GM18868 (cell line): ENCODE data around the gene SYNPO2L.
"Not testable (repeated sequence)": the region's sequence is repeated elsewhere in the genome, so short reads cannot be mapped to it uniquely, and the experiment has no call there.

Experiments used
- ATAC-seq: cut with Tn5 transposase; IDR thresholded peaks from one replicate; pipeline ENCODE4 v1.9.1; 2021; ENCODE audit warnings: mild to moderate bottlenecking, moderate library complexity; ENCODE audit not compliant: unreplicated experiment

The SYNPO2L gene, protein sequence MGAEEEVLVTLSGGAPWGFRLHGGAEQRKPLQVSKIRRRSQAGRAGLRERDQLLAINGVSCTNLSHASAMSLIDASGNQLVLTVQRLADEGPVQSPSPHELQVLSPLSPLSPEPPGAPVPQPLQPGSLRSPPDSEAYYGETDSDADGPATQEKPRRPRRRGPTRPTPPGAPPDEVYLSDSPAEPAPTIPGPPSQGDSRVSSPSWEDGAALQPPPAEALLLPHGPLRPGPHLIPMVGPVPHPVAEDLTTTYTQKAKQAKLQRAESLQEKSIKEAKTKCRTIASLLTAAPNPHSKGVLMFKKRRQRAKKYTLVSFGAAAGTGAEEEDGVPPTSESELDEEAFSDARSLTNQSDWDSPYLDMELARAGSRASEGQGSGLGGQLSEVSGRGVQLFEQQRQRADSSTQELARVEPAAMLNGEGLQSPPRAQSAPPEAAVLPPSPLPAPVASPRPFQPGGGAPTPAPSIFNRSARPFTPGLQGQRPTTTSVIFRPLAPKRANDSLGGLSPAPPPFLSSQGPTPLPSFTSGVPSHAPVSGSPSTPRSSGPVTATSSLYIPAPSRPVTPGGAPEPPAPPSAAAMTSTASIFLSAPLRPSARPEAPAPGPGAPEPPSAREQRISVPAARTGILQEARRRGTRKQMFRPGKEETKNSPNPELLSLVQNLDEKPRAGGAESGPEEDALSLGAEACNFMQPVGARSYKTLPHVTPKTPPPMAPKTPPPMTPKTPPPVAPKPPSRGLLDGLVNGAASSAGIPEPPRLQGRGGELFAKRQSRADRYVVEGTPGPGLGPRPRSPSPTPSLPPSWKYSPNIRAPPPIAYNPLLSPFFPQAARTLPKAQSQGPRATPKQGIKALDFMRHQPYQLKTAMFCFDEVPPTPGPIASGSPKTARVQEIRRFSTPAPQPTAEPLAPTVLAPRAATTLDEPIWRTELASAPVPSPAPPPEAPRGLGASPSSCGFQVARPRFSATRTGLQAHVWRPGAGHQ

DNA sequence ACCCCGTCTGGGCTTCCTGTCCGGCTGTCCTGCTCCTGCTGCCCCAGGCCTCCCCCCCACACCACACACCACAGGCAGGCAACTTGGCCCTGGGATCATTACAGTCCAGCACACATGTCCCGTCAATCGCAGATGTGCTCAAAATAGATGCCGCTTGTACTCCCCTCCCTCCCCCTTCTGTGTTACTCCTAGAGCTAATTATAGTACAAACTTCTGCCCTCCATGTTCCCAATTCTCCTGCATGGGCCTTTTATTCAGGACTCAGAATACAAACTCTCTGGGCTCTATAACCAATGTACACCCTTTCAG lies at the start of gene SYNPO2L:
Gene SYNPO2L (minus strand): TSS at position 40 of the 309 bp plus-strand sequence. CDS start 107 bp downstream, outside the sequence.
- no peak for ATAC-seq

DNA sequence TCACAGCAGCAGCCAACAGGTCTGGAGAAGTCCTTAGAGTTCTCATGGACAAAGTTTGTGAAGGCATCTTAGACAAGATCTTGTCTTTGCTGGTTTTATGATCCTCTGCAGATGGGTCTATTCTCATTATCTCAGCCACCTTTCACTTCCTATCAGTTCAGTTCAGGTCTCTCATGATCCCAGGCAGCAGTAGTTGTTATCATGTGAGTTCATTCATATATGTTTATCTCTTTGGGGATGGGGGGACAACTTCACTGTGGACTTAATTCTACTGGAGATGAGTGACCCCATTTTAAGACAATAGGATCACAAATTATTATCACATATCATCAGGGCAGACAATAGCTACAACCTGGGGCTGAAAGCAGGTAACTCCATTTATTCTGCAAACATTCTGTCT lies 48.1 kb upstream of the SYNPO2L start:
- ATAC-seq = not testable (repeated sequence)

DNA sequence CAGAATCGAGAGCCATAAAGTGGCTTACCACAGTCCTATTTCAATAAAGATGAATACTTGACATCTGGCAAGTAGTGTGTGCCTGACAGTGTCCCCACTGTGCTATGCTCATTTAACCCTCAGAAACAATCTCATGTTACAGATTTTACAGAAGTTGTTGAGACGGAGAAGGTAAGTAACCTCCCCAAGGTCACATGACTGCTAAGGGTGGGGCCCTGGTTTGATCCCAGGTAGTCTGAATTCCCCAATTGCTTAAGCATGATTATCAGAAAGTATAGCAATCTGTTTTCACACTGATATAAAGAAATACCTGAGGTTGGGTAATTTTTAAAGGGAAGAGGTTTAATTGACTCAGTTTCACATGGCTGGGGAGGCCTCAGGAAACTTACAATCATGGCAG lies 43.0 kb upstream of the SYNPO2L start:
- ATAC-seq = not testable (repeated sequence)

DNA sequence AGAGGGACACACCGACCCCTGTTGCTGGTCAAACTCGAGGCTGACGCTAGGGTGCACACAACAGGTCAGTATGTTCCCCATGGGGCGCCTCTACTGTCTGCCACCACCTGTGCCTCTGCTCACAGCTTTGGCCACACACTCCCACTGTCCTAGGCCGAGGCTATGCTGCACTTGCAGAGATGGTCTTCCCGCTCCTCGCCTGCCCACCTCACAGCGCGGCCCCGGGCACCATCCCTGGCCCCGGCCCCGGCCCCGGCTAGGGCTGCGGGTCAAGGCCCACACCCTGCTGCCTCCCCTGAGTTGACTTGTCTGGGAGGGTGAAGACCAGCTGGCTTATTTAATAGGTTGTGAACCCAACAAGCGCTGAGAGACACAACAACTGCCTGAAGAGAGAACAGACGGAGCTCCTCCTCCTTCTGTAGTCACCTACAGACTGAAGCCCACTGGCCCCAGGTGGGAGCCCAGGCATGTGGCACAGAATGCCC lies 41.9 kb upstream of the SYNPO2L start, which contains the start of gene AGAP5:
Gene AGAP5 (minus strand): TSS at position 435 of the 485 bp plus-strand sequence. CDS start 354 bp downstream, at position 81.
- ATAC-seq = not testable (repeated sequence)

DNA sequence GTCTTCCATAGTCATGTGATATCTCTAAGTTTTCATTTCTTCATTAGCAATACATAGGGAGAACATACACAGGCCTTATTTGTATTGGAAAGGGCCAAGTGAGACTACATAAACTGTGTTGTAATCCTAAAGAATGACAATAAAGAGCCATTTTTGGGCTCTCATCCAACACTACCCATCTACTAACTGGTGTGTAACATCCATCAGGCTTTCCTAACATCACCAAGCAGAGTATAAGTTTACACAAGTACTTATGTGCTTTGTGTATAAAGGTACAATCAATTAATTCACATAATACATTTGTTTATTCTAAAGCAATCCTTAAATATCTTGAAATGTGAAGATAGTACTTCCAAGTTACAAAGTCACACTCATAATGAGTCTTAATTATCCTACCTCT lies 39.5 kb upstream of the SYNPO2L start:
- ATAC-seq = not testable (repeated sequence)

DNA sequence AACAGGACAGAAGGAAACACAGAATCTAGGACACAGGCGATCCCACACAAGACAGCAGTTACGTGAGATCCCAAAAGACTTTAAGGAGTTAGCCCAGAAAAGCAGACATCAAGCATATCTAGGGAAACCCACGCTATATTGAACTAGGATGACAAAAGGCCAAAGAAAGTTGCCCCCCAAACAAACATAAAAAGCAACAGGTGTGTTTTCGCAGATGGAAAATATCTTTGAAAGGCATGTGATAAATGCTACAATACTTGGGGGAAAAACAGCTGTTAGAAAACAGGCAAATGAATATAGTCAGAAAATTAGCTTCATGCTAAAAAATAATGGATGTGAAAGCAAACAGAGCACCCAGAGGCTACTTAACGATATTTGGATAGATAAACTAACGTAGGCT lies 34.9 kb upstream of the SYNPO2L start:
- ATAC-seq = not testable (repeated sequence)

DNA sequence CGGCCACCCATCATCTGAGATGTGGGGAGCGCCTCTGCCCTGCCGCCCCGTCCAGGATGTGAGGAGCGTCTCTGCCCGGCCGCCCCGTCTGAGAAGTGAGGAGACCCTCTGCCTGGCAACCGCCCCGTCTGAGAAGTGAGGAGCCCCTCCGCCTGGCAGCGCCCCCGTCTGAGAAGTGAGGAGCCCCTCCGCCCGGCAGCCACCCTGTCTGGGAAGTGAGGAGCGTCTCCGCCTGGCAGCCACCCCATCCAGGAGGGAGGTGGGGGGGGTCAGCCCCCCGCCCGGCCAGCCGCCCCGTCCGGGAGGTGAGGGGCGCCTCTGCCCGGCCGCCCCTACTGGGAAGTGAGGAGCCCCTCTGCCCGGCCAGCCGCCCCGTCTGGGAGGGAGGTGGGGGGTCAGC lies 33.8 kb upstream of the SYNPO2L start:
- ATAC-seq = not testable (repeated sequence)

DNA sequence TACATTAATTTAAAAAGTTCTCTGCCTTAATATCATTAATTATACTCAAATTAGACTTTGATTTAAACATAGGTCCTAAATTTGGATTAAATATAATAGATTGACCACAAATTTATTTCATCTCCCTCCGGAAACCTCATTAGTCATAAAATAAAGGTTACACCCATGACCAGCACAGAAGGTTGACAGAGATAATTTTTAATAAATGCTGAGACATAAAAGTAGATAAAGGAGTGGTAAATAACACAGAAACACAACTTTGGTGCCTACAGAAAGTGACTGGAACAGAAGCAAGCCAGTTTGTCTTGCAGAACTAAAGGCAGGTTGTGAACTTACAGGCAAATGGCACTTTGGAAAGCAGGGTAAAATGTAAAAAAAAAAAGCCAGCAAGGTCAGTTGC lies 31.8 kb upstream of the SYNPO2L start:
- not testable (repeated sequence) for ATAC-seq

DNA sequence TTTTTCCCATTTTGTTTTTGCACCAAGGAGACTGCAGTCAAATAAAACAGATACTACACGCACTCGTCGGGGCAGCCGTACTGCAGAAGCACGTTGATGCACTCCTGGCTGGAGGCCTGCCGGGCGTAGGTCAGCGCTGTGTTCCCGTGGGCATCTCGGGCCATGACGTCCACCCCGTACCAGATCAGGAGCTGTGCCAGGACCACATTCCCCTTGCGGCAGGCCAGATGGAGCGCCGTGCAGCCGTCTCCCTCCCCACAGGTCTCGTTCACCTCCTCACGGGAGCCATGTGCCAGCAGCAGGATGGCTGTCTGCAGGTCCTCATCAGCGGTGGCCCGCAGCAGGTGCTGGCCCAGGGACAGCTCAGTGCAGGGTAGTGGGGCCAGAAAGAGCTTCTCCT lies 18.7 kb upstream of the SYNPO2L start:
- ATAC-seq = not testable (repeated sequence)

DNA sequence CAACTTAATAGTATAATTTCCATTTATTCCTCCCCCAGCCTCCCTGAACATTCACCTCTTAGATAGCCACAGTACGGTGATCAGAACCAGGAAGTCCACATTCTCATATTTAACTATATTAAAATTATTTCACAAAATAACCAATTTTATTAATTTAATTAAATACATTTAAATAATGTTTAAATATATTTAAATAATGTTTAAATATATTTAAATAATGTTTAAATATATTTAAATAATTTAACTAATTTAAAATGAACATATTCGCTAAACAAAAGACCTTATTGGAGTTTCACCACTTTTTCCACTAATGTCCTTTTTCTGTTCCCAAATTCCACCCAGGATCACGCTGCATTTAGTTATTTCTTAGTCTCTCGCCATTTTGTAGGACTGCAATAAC lies 12.5 kb upstream of the SYNPO2L start:
- ATAC-seq = not testable (repeated sequence)

DNA sequence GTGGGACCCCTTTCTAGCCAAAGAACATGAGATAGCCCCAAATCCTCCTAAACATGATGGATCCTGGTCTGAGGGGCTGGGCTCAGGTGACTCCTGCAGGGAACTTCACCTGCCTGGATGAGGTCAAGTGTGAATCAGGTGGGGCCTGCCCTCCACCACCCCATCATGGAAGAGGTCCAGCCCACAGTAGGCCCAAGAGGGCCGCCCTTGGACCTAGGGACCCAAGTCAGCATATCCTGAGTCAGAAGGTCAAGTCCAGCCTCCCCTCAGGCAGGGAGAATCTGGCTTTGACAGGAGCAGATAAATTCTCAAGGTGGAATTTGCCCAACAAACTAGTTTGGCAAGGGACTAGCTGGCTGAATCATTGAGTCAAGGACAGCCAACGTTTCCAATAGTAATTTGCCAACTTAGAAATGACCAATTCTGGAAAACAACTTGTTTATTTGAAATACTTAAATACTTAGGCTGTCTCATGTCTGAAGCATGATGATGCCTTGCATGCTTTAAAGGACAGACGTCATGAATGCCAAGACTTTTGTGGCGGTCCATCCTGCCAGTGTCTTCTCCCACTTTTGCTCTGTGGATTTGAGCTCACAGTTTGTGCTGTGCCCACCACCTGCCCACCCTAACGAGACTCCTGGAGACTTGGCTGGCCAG lies 10.5 kb upstream of the SYNPO2L start:
- not testable (repeated sequence) for ATAC-seq

DNA sequence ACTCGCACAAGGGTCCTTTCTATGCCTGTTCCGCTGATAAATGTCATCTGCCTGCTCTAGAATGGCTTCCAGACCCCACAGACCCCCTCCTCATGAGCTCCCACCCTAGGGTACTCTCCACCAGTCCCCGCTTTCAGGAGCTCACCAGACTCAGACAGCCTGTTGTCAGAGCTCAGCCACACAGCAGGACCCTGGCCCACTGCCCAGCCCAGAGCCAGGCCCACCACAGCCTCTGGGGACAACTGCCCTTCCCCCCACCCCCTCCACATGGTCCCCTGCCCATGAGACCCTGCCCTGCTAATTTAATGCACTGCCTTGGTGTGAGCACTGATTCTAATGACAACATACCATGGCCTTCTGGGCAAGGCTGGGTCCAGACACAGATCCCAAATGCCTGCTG lies 9.8 kb upstream of the SYNPO2L start:
- not testable (repeated sequence) for ATAC-seq

DNA sequence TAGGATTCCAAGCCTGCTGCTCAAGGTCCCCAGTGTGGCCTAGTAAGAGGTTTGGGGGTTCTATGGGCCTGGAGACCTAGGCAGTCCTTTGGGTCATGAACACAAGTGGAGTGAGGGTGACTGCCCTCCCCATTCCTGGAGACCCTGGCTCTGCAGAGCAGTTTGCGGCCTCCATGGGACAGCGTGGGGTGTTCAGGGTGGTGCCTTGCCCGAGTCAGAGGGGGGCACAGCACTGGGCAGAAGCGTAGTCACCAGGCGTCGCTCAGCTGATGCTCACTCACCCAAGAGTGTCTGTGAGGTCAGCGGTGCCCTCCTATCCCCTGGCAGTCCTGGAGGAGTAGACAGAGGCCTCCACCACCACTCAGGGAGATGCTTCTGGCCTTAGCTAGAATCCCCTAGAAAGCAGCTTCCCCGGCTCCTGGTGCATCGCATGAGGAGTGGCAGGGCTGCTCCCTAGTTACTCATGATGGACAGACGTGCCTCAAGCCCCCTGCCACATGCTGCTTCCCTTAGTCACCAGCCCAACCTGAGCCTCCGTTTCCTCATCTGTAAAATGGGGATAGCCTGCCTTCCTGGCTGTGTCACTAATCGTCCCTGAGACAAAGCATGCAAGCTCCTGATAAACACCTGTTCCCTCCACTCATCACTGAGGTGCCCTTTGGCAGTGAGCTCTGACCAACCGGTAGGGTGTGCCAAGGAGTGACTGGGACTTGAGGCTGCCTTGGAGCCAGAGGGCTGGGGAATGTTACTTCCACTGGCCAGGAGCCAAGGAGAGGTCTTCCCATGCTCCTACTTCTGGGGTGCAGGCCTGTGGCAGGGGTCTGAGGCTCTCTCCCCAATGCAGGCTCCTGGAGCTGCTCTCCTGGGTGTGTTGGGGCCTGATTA lies 8.6 kb upstream of the SYNPO2L start:
- ATAC-seq = not testable (repeated sequence)

DNA sequence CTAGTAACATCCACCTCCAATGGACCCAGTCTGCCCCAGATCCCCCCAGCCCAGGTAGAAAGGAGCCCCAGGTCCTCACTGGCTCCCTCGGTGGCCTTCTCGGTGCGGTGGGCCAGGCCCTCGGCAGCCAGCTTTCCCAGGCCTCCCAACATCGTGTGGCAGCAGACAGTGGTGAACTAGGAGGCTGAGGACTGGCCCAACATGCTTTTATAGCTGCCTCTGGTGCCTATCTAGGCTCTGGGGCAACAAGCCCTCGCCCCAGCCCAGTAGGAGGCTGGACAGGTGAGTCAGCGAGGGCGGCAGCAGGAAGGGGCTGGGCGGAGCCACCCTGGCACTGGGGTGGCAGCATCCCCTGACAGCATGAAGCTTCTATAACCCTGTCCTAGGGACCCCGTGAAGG lies 7.8 kb upstream of the SYNPO2L start:
- ATAC-seq = not testable (repeated sequence)

DNA sequence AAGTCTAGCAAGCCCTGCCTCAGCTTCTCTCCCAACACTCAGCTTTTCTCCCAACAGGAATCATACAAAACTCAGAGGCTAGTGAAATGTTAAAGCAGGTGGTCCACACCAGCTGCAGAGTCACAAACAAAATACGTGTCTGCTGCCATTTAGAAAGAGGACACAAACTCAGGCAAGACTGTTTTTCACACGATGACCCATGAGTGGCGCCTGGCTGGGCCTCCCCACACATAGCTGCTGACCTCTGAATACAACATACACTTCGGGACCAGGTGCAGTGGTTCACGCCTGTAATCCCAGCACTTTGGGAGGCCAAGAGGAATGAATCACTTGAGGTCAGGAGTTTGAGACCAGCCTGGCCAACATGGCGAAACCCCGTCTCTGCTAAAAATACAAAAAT lies 6.9 kb upstream of the SYNPO2L start:
- not testable (repeated sequence) for ATAC-seq

DNA sequence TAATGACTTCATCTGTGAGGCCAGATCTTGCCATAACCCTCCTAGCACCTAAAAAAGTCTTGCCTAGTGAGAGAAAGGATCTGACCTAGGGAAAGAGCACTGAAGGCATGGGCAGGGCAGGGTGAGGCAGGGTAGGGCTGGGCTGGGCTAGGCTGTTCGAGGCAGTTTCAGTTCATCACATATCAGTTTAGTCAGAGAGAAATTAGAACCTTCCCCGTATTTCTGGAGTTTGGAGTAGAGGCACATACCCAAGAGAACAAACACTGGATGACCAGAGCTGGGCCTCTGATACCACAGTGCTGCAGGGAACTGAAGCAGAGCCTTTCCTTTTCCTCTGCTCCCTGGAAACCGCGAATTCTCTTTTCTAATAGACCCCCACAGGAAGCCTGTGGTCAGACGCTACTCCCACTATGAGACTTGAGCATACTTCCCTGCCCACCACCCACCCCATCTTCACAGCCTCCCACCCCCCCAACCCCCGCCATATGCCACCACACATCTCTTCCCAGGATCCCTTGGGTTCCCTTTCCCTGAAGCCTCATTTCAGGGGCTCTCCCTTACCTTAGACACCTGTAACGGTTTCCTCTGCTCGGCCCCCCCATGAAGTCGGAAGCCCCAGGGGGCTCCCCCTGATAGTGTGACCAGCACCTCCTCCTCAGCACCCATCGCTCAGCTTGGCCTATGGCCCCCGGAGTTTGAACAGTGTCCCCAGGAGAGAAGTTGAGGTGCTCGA lies 406 bp downstream of the SYNPO2L start:
- no peak for ATAC-seq

DNA sequence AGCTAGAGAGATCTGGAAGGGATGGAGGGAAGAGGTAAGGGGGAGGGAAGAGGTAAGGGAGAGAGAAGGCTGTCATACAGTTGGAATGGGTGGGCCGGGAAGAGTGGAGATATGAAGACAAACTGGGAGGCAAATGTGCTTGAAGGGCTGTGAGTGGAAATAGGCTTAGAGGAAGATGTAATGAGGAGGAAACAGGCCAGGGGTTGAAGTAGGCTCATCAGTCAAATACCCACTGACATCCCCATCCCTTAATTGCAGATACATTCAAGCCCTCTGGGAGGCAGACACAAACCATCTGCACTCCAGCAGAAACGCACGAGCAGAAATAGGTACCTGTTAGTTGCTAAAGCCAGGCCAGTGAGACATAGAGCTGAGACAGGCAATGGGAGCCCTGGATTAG lies 2.1 kb downstream of the SYNPO2L start:
- ATAC-seq = no peak

DNA sequence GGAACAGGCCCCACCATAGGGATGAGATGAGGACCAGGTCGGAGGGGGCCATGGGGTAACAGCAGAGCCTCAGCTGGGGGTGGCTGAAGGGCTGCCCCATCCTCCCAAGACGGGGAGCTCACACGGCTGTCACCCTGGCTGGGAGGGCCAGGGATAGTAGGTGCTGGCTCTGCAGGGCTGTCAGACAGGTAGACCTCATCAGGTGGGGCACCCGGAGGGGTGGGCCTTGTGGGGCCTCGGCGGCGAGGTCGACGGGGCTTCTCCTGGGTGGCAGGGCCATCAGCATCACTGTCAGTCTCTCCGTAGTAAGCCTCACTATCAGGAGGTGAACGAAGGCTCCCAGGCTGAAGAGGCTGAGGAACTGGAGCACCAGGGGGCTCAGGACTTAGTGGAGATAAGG lies 2.6 kb downstream of the SYNPO2L start:
- ATAC-seq = no peak
